ENCODE results near the gene MPZL3. TPM values are rescaled to one million over a fixed set of nuclear protein-coding genes. Genes with fewer than 3 reads are reported as not detected.
"Not testable (repeated sequence)": the region's sequence is repeated elsewhere in the genome, so short reads cannot be mapped to it uniquely, and the experiment has no call there.

Gene MPZL3
- polyA plus RNA-seq, 1 of the 3 experiments (the other 2 are of a cell fraction), result 0.38 TPM

GRCh38 chr11:118192817-118193216 lies 59.3 kb downstream of the MPZL3 start:
- POLR2A ChIA-PET, CTCF ChIA-PET: not testable (repeated sequence)

GRCh38 chr11:118190942-118191506 lies 61.1 kb downstream of the MPZL3 start:
- H4K20me1 ChIP-seq (ENCODE audit: insufficient read depth); POLR2A ChIA-PET; DNase-seq; CTCF ChIA-PET; H2AFZ ChIP-seq (ENCODE audit: low read depth); H3K4me2 ChIP-seq; H3K9me2 ChIP-seq; H3K27ac ChIP-seq (ENCODE audit: low read depth in 2 of 2, low read length in 1 of 2); H3K9me3 ChIP-seq; H3K9ac ChIP-seq; H3K4me1 ChIP-seq (ENCODE audit: control insufficient read depth in 1 of 2, insufficient read depth in 2 of 2, low read depth in 1 of 2, low read length in 1 of 2); H3F3A ChIP-seq (replicated peaks; ENCODE audit: insufficient read depth); H3K36me3 ChIP-seq (replicated peaks in 1 of 2; ENCODE audit: control insufficient read depth in 1 of 2, insufficient read depth in 2 of 2, low read length in 1 of 2); H3K4me3 ChIP-seq (ENCODE audit: low read depth in 2 of 2, low read length in 1 of 2); H3K79me2 ChIP-seq (ENCODE audit: insufficient read depth): not testable (repeated sequence)
- peaks cover 31% of the 10 kb centered on the region; the same call in 1 of the 2 replicates for H3K27me3 ChIP-seq (ENCODE audit: insufficient read depth)
- 76% methylated on average over 2 of the region's 2 CpGs for WGBS (ENCODE audit: low lambda C conversion rate)

More at GRCh38 chr11:118192817-118193216, 59.3 kb downstream of the MPZL3 start:
- not testable (repeated sequence) for H3K4me1 ChIP-seq (ENCODE audit: control insufficient read depth in 1 of 2, insufficient read depth in 2 of 2, low read depth in 1 of 2, low read length in 1 of 2); H3K79me2 ChIP-seq (ENCODE audit: insufficient read depth); DNase-seq; H3K36me3 ChIP-seq (replicated peaks in 1 of 2; ENCODE audit: control insufficient read depth in 1 of 2, insufficient read depth in 2 of 2, low read length in 1 of 2); H4K20me1 ChIP-seq (ENCODE audit: insufficient read depth); H3K4me2 ChIP-seq; H3F3A ChIP-seq (replicated peaks; ENCODE audit: insufficient read depth); H3K9me2 ChIP-seq; H3K9ac ChIP-seq; H3K9me3 ChIP-seq; H2AFZ ChIP-seq (ENCODE audit: low read depth); H3K4me3 ChIP-seq (ENCODE audit: low read depth in 2 of 2, low read length in 1 of 2); H3K27ac ChIP-seq (ENCODE audit: low read depth in 2 of 2, low read length in 1 of 2)
- WGBS (ENCODE audit: low lambda C conversion rate), result 58% methylated on average over 5 of the region's 5 CpGs
- H3K27me3 ChIP-seq (ENCODE audit: insufficient read depth), result peaks cover 26% of the 10 kb centered on the region; the same call in 1 of the 2 replicates

- H3K36me3 ChIP-seq (replicated peaks in 1 of 2; ENCODE audit: control insufficient read depth in 1 of 2, insufficient read depth in 2 of 2, low read length in 1 of 2), result no peaks in the 10 kb centered on the region
- no peak overlapping the region for H3K27ac ChIP-seq (ENCODE audit: low read depth in 2 of 2, low read length in 1 of 2)
- no peak for TF ChIP-seq POLR2AphosphoS5 (IDR thresholded peaks at IDR 0.05; ENCODE audit: low read depth, low read length)
- TF ChIP-seq YY1 (IDR thresholded peaks at IDR 0.05; ENCODE audit: low read depth), result no peak
- TF ChIP-seq USF1 (IDR thresholded peaks at IDR 0.05; ENCODE audit: borderline replicate concordance, low read depth), result no peak
- TF ChIP-seq CTCF (IDR thresholded peaks at IDR 0.05), result no peak
- no peak for TF ChIP-seq TCF12 (IDR thresholded peaks at IDR 0.05)
- no peak for TF ChIP-seq MXI1 (IDR thresholded peaks at IDR 0.05; ENCODE audit: low read depth, low read length)
- no peak overlapping the region for H3K9ac ChIP-seq
- H3K9me2 ChIP-seq, result no peaks in the 10 kb centered on the region
- H2AFZ ChIP-seq (ENCODE audit: low read depth), result no peak overlapping the region
- DNase-seq, result no peak
- H3K79me2 ChIP-seq (ENCODE audit: insufficient read depth), result no peaks in the 10 kb centered on the region
- H3K9me3 ChIP-seq, result no peaks in the 10 kb centered on the region
- H4K20me1 ChIP-seq (ENCODE audit: insufficient read depth), result no peaks in the 10 kb centered on the region
- ChIA-PET POLR2A (no interaction called here), CTCF (interaction anchor here (1.1 to 3.1 kb wide), 7 partner anchors 12 to 167 kb away, joined by 3 to 20 read pairs (median 5); no protein-coding TSS in a partner anchor)
- 36% methylated on average over 6 of the region's 6 CpGs for WGBS (ENCODE audit: low lambda C conversion rate)
- no peaks in the 10 kb centered on the region for H3K4me1 ChIP-seq (ENCODE audit: control insufficient read depth in 1 of 2, insufficient read depth in 2 of 2, low read depth in 1 of 2, low read length in 1 of 2)
- H3K27me3 ChIP-seq (ENCODE audit: insufficient read depth), result peaks cover 27% of the 10 kb centered on the region; the same call in 1 of the 2 replicates
- H3F3A ChIP-seq (replicated peaks; ENCODE audit: insufficient read depth), result no peaks in the 10 kb centered on the region
- no peak overlapping the region for H3K4me3 ChIP-seq (ENCODE audit: low read depth in 2 of 2, low read length in 1 of 2)
- no peak overlapping the region for H3K4me2 ChIP-seq
These were observed 65.6 kb downstream of the MPZL3 start for GRCh38 chr11:118186346-118187107.

All from SK-N-SH (cell line).